Measurements from ENCODE around the gene TTC32. TPM values are rescaled to one million over a fixed set of nuclear protein-coding genes. Genes with fewer than 3 reads are reported as not detected.
A peak's percentile ranks its signal among the peaks of the same experiment; 100 is the strongest.

TTC32 gene
- total and polyA plus RNA-seq, 2 donors (not counting 3 experiments of a cell fraction or from before 2014, with no cell fraction given): 8.8 to 9.4 TPM

GRCh38 chr2:19949071-19949470 lies 47.3 kb upstream of the TTC32 start:
- no peak for FAIRE-seq

More at GRCh38 chr2:19949071-19949470, 47.3 kb upstream of the TTC32 start:
- H2AFZ ChIP-seq (ENCODE audit: low read depth, low read length): no peak overlapping the region
- H4K20me1 ChIP-seq (replicated peaks; ENCODE audit: control insufficient read depth, extremely low read depth, insufficient read depth, low read length): no peaks in the 10 kb centered on the region
- H3K79me2 ChIP-seq (ENCODE audit: control insufficient read depth, insufficient read depth, low read length): no peaks in the 10 kb centered on the region
- H3K9me3 ChIP-seq (replicated peaks; ENCODE audit: control insufficient read depth, insufficient read depth, low read length): no peaks in the 10 kb centered on the region
- no peak overlapping the region for H3K9ac ChIP-seq (replicated peaks; ENCODE audit: extremely low read depth, insufficient read depth, low read length)
- no peaks in the 10 kb centered on the region for H3K27me3 ChIP-seq (ENCODE audit: control insufficient read depth in 2 of 2, insufficient read depth in 2 of 2, low read length in 2 of 2)
- intact Hi-C loops (cut with micrococcal nuclease): no loop called here
- no peaks in the 10 kb centered on the region for H3K4me1 ChIP-seq (ENCODE audit: control insufficient read depth, extremely low read depth, insufficient read depth, low read length)
- H3K4me2 ChIP-seq (ENCODE audit: insufficient read depth, low read length): no peak overlapping the region
- ChIA-PET POLR2A (no interaction called here), CTCF (interaction anchor here (1.0 to 1.4 kb wide), 3 partner anchors 13 to 145 kb away, joined by 5 to 7 read pairs (median 6); no protein-coding TSS in a partner anchor)
- TF ChIP-seq MAX (IDR thresholded peaks at IDR 0.05; ENCODE audit: insufficient read depth, insufficient read length) (no peak), POLR2AphosphoS5 (IDR thresholded peaks at IDR 0.05; ENCODE audit: insufficient read depth, low read depth, low read length) (no peak), EZH2 (IDR thresholded peaks at IDR 0.05; ENCODE audit: borderline replicate concordance, low read depth, low read length, severe bottlenecking) (no peak), JUN (IDR thresholded peaks at IDR 0.05; ENCODE audit: borderline replicate concordance, insufficient read depth, insufficient read length, low read depth) (no peak), CTCF (IDR thresholded peaks at IDR 0.05; ENCODE audit: extremely low read depth in 1 of 2, insufficient read depth in 1 of 2, low read depth in 1 of 2, low read length in 2 of 2) (no peak), MYC (IDR thresholded peaks at IDR 0.05; ENCODE audit: low read depth, low read length) (no peak), POLR2A (IDR thresholded peaks at IDR 0.05; ENCODE audit: low read depth, low read length) (no peak), GATA2 (IDR thresholded peaks at IDR 0.05; ENCODE audit: insufficient read depth, insufficient read length, low read depth, low read length) (no peak), FOS (IDR thresholded peaks at IDR 0.05; ENCODE audit: borderline replicate concordance, insufficient read depth, low read length) (no peak)
- no peaks in the 10 kb centered on the region for H3K36me3 ChIP-seq (ENCODE audit: control insufficient read depth in 2 of 2, extremely low read depth in 1 of 2, insufficient read depth in 2 of 2, low read length in 2 of 2)
- no peak overlapping the region for H3K4me3 ChIP-seq (replicated peaks in 1 of 3; ENCODE audit: insufficient read depth in 1 of 3, low read depth in 1 of 3, low read length in 3 of 3)
- H3K9me1 ChIP-seq (replicated peaks; ENCODE audit: control insufficient read depth, extremely low read depth, insufficient read depth, low read length): no peaks in the 10 kb centered on the region
- dilution Hi-C loops (cut with MboI; ENCODE audit: extremely low pct_ligation_motif_present, low sequenced_read_pairs): no loop called here
- H3K27ac ChIP-seq (ENCODE audit: insufficient read depth, low read depth, low read length): no peak overlapping the region
- peak; percentile 62 for DNase-seq (ENCODE audit: low read depth, low spot score)
- BruUV-seq (replicated peaks): no TSS peak

Measured in endothelial cell of umbilical vein (primary cell).